Vagina (tissue), 2 donors: ENCODE results near the gene ATPAF2. TPM values are rescaled to one million over a fixed set of nuclear protein-coding genes. Genes with fewer than 3 reads are reported as not detected.

Experiments
- DNase-seq, 2 donors: peaks; one replicate each; pipeline ENCODE4 v3.0.0-alpha.2; 2017; ENCODE audit errors: extremely low spot score in 2 of 2
- H3K27ac ChIP-seq: fragments of 200-600 bp; sonication (generic); one replicate; pipeline ENCODE4 v1.5.1; 2019
- H3K27me3 ChIP-seq: fragments of 200-600 bp; sonication (generic); one replicate; pipeline ENCODE4 v1.5.1; 2019
- H3K36me3 ChIP-seq, 2 donors: fragments of 200-600 bp; sonication (generic); one replicate each; pipeline ENCODE4 v1.5.1; 2017 to 2019
- H3K4me1 ChIP-seq: fragments of 200-600 bp; sonication (generic); one replicate; pipeline ENCODE4 v1.5.1; 2019
- H3K4me3 ChIP-seq, 2 donors: fragments of 200-600 bp; sonication (generic); 1 replicate in 1 of 2; 2 replicates in 1 of 2; pipeline ENCODE4 v1.5.1; 2016 to 2019
- H3K9me3 ChIP-seq: fragments of 200-600 bp; sonication (generic); one replicate; pipeline ENCODE4 v1.5.1; 2019
- CTCF ChIP-seq, 3 experiments: fragments of 450-650 bp in 2 of 3; fragments of 200-600 bp in 1 of 3; sonication (generic) in 1 of 3; IDR thresholded peaks; one replicate each; pipeline ENCODE4 v1.5.1; 2017 to 2019; ENCODE audit warnings: antibody characterized with exemption in 3 of 3, mild to moderate bottlenecking in 2 of 3, moderate library complexity in 2 of 3
- POLR2A ChIP-seq, 2 donors: fragments of 450-650 bp; IDR thresholded peaks; one replicate each; pipeline ENCODE4 v1.6.1; 2017; ENCODE audit warnings: antibody characterized with exemption in 2 of 2, mild to moderate bottlenecking in 2 of 2, moderate library complexity in 2 of 2
- POLR2AphosphoS5 ChIP-seq, 2 donors: sonication (generic); formaldehyde crosslinking; IDR thresholded peaks; one replicate each; pipeline ENCODE4 v1.9.0; 2017; ENCODE audit warnings: antibody characterized with exemption in 2 of 2, mild to moderate bottlenecking in 2 of 2, low read depth in 1 of 2; ENCODE audit not compliant: insufficient read depth in 1 of 2
- intact Hi-C: fragments of 100-400 bp; cut with DNase I; formaldehyde crosslinking; loops from one replicate; pipeline ENCODE4 v1.15.1; 2023
- total RNA-seq: library from RNA; depleted of rRNA; stranded (reverse); fragments of >200 nt; gene quantifications from one replicate; pipeline ENCODE4 v1.2.3, GENCODE V29; 2016

The ATPAF2 gene
- total RNA-seq, 1 donor from 2014 or later: 15.5 TPM

- H3K9me3 ChIP-seq: no peaks in the 10 kb centered on the region
- intact Hi-C loops: no loop called here
- H3K27ac ChIP-seq: no peak overlapping the region
- no peaks in the 10 kb centered on the region for H3K36me3 ChIP-seq
- DNase-seq: no peak
- H3K27me3 ChIP-seq: no peaks in the 10 kb centered on the region
- H3K4me1 ChIP-seq: peaks cover under 1% of the 10 kb centered on the region
- TF ChIP-seq POLR2A (IDR thresholded peaks at IDR 0.05) (no peak), POLR2AphosphoS5 (IDR thresholded peaks at IDR 0.05; ENCODE audit: insufficient read depth in 1 of 2, low read depth in 1 of 2) (no peak), CTCF (IDR thresholded peaks at IDR 0.05) (no peak)
- H3K4me3 ChIP-seq: no peak overlapping the region
Measured at GRCh38 chr17:17989081-17989480, 49.9 kb downstream of the ATPAF2 start.

GRCh38 chr17:17988427-17988945 is 50.5 kb downstream of the ATPAF2 start:
- Histone ChIP-seq H3K4me1 (no peaks in the 10 kb centered on the region), H3K27me3 (no peaks in the 10 kb centered on the region), H3K27ac (no peak overlapping the region), H3K4me3 (no peak overlapping the region), H3K36me3 (no peaks in the 10 kb centered on the region), H3K9me3 (no peaks in the 10 kb centered on the region)
- DNase-seq: no peak
- TF ChIP-seq CTCF (IDR thresholded peaks at IDR 0.05) (no peak), POLR2AphosphoS5 (IDR thresholded peaks at IDR 0.05; ENCODE audit: insufficient read depth in 1 of 2, low read depth in 1 of 2) (no peak), POLR2A (IDR thresholded peaks at IDR 0.05) (no peak)
- intact Hi-C loops: no loop called here

GRCh38 chr17:17987901-17988300 is 51.1 kb downstream of the ATPAF2 start:
- intact Hi-C loops: no loop called here
- Histone ChIP-seq H3K27me3 (no peaks in the 10 kb centered on the region), H3K4me1 (no peaks in the 10 kb centered on the region), H3K36me3 (no peaks in the 10 kb centered on the region), H3K4me3 (no peak overlapping the region), H3K9me3 (no peaks in the 10 kb centered on the region), H3K27ac (no peak overlapping the region)
- TF ChIP-seq POLR2A (IDR thresholded peaks at IDR 0.05) (no peak), POLR2AphosphoS5 (IDR thresholded peaks at IDR 0.05; ENCODE audit: insufficient read depth in 1 of 2, low read depth in 1 of 2) (no peak), CTCF (IDR thresholded peaks at IDR 0.05) (no peak)
- no peak for DNase-seq

GRCh38 chr17:17987187-17987896 is 51.6 kb downstream of the ATPAF2 start:
- H3K36me3 ChIP-seq: no peaks in the 10 kb centered on the region
- no peak overlapping the region for H3K4me3 ChIP-seq
- no peaks in the 10 kb centered on the region for H3K27me3 ChIP-seq
- no peaks in the 10 kb centered on the region for H3K9me3 ChIP-seq
- intact Hi-C loops: no loop called here
- H3K4me1 ChIP-seq: no peaks in the 10 kb centered on the region
- no peak for TF ChIP-seq CTCF (IDR thresholded peaks at IDR 0.05)
- TF ChIP-seq POLR2AphosphoS5 (IDR thresholded peaks at IDR 0.05; ENCODE audit: insufficient read depth in 1 of 2, low read depth in 1 of 2): no peak
- TF ChIP-seq POLR2A (IDR thresholded peaks at IDR 0.05): no peak
- DNase-seq: no peak
- no peak overlapping the region for H3K27ac ChIP-seq

- Histone ChIP-seq H3K4me1 (no peaks in the 10 kb centered on the region), H3K36me3 (no peaks in the 10 kb centered on the region), H3K4me3 (no peak overlapping the region), H3K27ac (no peak overlapping the region), H3K27me3 (no peaks in the 10 kb centered on the region), H3K9me3 (no peaks in the 10 kb centered on the region)
- intact Hi-C loops: no loop called here
- no peak for DNase-seq
- TF ChIP-seq POLR2A (IDR thresholded peaks at IDR 0.05): no peak
- TF ChIP-seq CTCF (IDR thresholded peaks at IDR 0.05): no peak
- no peak for TF ChIP-seq POLR2AphosphoS5 (IDR thresholded peaks at IDR 0.05; ENCODE audit: insufficient read depth in 1 of 2, low read depth in 1 of 2)
Measured at GRCh38 chr17:17985555-17985954, 53.4 kb downstream of the ATPAF2 start.
